Esophagus (tissue), 2 donors: Measurements from ENCODE around the gene ASIC2. TPM values are rescaled to one million over a fixed set of nuclear protein-coding genes. Genes with fewer than 3 reads are reported as not detected.

Experiments used
- H3K27ac ChIP-seq, 2 donors: one replicate each; pipeline ENCODE4 v1.5.1; 2013; ENCODE audit warnings: low read depth in 2 of 2, mild to moderate bottlenecking in 2 of 2, inconsistent platforms in 1 of 2, low read length in 1 of 2, moderate library complexity in 1 of 2
- H3K27me3 ChIP-seq, 2 donors: one replicate each; pipeline ENCODE4 v1.6.1; 2013; ENCODE audit warnings: low read length in 2 of 2, control low read depth in 1 of 2, mild to moderate bottlenecking in 1 of 2; ENCODE audit not compliant: insufficient read depth in 2 of 2, control insufficient read depth in 1 of 2
- H3K36me3 ChIP-seq, 2 donors: one replicate each; pipeline ENCODE4 v1.6.1; 2013; ENCODE audit warnings: low read length in 1 of 2; ENCODE audit not compliant: control insufficient read depth in 2 of 2, insufficient read depth in 2 of 2
- H3K4me1 ChIP-seq, 2 donors: one replicate each; pipeline ENCODE4 v1.6.1; 2013; ENCODE audit warnings: low read length in 1 of 2; ENCODE audit not compliant: control insufficient read depth in 2 of 2, insufficient read depth in 2 of 2
- H3K4me3 ChIP-seq, 2 donors: one replicate each; pipeline ENCODE4 v1.5.1; 2013; ENCODE audit warnings: low read length in 2 of 2, mild to moderate bottlenecking in 2 of 2, low read depth in 1 of 2, moderate library complexity in 1 of 2
- H3K9me3 ChIP-seq, 2 donors: one replicate each; pipeline ENCODE4 v1.6.1; 2013; ENCODE audit warnings: mild to moderate bottlenecking in 2 of 2, low read depth in 1 of 2, low read length in 1 of 2, moderate library complexity in 1 of 2; ENCODE audit not compliant: control insufficient read depth in 2 of 2, insufficient read depth in 1 of 2
- WGBS, 2 donors: extraction: QIAGEN DNeasy Blood & Tissue Kit; methylation state at CpG; one replicate each; pipeline ENCODE4 v1.1.7; 2013; 5-methylcytosine and 5-hydroxymethylcytosine counted together
- polyA plus RNA-seq, 2 donors: library from polyadenylated mRNA; stranded (reverse); fragments of 200-250 nt; gene quantifications; one replicate each; pipeline ENCODE4 v1.2.3, GENCODE V29; 2013
- donor health status: healthy with polysubstance abuse.
- donor health status: Bipolar disorder and iron deficiency.

Gene ASIC2
- polyA plus RNA-seq, 2 donors, result not detected

- Histone ChIP-seq H3K4me1 (no peaks in the 10 kb centered on the region), H3K4me3 (no peak overlapping the region), H3K36me3 (no peaks in the 10 kb centered on the region), H3K9me3 (peaks cover 0 to 1% of the 10 kb centered on the region in 2 donors), H3K27ac (no peak overlapping the region), H3K27me3 (no peaks in the 10 kb centered on the region)
- 61 to 62% methylated on average over 12 of the region's 12 CpGs for WGBS, 2 donors
These were observed 271.2 kb downstream of the ASIC2 start for GRCh38 chr17:33021731-33022408.

GRCh38 chr17:33019161-33019890 lies 273.8 kb downstream of the ASIC2 start:
- H3K4me3 ChIP-seq, result no peak overlapping the region
- no peaks in the 10 kb centered on the region for H3K4me1 ChIP-seq
- H3K9me3 ChIP-seq, result peaks cover 0 to 1% of the 10 kb centered on the region in 2 donors
- H3K27ac ChIP-seq, result no peak overlapping the region
- WGBS, 2 donors, result 85 to 88% methylated on average over 17 of the region's 17 CpGs
- H3K36me3 ChIP-seq, result no peaks in the 10 kb centered on the region
- H3K27me3 ChIP-seq, result no peaks in the 10 kb centered on the region

DNA sequence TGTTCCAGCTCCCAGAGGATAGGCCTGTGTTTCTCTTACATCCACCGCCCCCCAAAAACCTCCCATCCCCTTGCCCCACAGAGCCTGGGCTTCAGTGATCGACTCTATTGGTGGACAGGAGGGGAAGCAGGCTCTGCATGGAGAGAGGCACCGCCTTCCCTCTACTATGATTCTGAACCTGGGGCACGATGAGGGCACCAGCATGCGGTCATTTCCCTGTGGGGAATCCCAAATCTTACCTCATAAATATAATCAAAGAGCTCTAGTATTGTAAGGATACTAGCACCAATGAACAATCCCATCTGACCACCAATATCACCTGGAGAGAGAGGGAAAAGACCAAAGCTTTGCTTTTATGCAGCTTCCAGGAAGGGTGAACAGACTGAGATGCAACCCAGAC lies 275.7 kb downstream of the ASIC2 start:
- Histone ChIP-seq H3K27me3 (no peaks in the 10 kb centered on the region), H3K27ac (no peak overlapping the region), H3K4me1 (no peaks in the 10 kb centered on the region), H3K36me3 (no peaks in the 10 kb centered on the region), H3K9me3 (peaks cover 0 to 1% of the 10 kb centered on the region in 2 donors), H3K4me3 (no peak overlapping the region)
- WGBS, 2 donors, result 93% methylated on average over 5 of the region's 5 CpGs

DNA sequence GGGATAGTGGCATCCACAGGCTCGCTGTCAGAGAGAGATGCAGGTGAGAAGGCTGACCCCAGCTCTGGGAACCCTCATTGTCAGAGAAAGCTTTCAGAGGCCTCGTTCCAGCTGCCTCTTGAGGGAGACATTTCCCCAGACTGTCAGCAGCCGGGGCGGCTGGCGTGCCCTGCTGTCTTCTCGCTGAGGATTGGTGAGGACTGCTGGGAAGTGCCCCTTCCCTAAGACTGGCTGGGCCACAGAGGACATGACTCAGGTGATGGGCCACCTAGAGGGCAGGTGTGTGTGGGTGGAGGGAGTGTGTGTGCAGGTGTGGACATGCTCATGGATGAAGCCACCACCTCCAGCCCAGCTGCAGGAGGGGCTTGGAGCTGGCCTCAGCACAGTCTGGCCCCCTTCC lies 276.2 kb downstream of the ASIC2 start:
- no peaks in the 10 kb centered on the region for H3K36me3 ChIP-seq
- H3K4me3 ChIP-seq, result no peak overlapping the region
- WGBS, 2 donors, result 79 to 87% methylated on average over 6 of the region's 6 CpGs
- H3K27ac ChIP-seq, result no peak overlapping the region
- H3K4me1 ChIP-seq, result no peaks in the 10 kb centered on the region
- H3K9me3 ChIP-seq, result peaks cover 0 to 1% of the 10 kb centered on the region in 2 donors
- H3K27me3 ChIP-seq, result no peaks in the 10 kb centered on the region

DNA sequence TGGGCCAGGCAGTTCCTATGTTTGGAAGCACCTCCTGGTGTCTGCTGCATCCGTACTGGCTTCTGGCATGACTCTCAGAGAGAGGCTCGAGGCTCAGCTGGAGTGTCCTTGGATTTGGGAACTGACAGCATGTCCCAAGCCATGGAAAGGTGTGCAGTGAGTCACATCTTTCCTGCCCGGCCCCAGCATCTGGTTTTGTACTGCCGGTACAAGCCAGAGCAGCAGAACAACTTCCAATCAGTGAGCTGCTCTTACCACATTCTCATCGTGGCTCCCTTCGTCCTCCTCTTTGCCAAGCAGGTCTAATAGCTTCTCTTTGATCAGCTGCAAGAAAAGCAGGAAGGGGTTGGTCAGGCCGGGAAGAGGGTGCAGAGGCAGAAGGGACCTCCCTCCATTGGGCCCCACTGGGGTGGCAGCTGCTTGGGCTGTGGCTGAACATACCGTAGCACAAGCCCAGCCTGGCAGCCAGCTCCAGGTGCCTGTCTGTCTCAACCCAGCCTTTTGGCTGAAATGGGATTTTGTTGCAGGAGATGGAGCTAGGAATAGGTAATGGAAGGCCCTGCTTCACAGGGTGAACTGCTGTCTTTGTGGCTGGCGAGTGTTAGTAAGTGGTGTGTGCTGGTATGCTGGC lies 277.3 kb downstream of the ASIC2 start:
- H3K27me3 ChIP-seq, result no peaks in the 10 kb centered on the region

DNA sequence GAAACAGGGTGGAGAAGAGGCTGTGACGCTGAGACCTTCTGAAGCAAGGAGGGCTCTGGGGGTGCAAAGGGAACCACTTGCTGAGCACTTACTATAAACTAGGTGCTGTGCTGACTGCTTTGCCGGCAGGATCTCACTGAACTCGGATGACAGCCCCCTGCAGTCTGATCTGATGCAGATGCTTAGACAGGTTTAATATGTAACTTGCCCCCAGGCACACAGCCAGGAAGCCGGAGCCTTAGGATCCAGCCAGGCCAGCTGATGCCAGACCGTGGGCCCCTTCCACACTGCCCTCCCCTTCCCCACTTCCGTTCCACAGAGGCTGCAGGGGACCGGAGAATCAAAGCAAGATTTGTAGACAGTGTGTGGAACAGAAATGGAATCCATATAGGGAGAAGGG lies 278.3 kb downstream of the ASIC2 start:
- H3K27me3 ChIP-seq, result no peaks in the 10 kb centered on the region
- H3K9me3 ChIP-seq, result peaks cover 0 to 1% of the 10 kb centered on the region in 2 donors
- WGBS, 2 donors, result 47 to 62% methylated on average over 7 of the region's 7 CpGs
- H3K4me3 ChIP-seq, result no peak overlapping the region
- H3K36me3 ChIP-seq, result no peaks in the 10 kb centered on the region
- H3K4me1 ChIP-seq, result no peaks in the 10 kb centered on the region
- no peak overlapping the region for H3K27ac ChIP-seq

More for the DNA sequence above, 277.3 kb downstream of the ASIC2 start:
- 60 to 61% methylated on average over 9 of the region's 9 CpGs for WGBS, 2 donors
- no peaks in the 10 kb centered on the region for H3K4me1 ChIP-seq
- peaks cover 0 to 1% of the 10 kb centered on the region in 2 donors for H3K9me3 ChIP-seq
- H3K36me3 ChIP-seq, result no peaks in the 10 kb centered on the region
- no peak overlapping the region for H3K27ac ChIP-seq
- no peak overlapping the region for H3K4me3 ChIP-seq

DNA sequence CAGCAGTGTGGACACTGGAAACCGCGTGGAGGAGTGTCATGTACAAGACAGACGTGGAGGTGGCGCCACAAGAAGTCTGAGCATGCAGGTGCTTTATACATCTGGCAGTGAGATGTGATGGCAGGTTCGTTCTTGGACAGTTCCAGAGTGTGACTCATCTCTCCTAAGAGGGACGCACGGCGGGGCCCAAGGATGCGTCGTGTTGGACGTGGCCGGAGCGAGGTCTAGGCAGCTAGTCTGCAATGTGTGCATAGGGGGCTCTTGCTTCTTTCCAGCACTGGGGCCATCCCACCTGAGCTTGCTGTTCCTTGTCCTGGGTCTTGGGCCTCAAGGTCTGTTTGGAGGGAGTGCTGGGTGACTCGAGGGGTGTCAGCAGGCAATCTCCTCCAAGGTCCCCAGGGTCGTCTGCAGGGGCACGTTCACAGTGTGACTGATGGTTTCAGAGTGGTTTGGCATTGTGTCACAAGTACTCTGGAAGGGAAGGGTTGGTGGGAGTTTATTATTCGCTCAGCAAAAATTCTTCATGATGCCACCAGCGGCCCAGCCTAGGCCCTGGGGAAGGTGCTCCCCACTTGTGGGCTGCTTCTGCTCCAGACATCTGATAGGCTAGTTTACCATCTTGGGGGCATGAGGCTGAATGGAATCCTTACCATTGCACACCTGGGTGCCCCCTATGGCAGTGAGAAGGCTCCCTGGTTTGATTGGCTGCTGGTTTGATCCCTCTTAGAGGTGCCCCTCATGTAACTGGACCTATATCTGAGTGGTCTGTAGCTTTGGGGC lies 279.3 kb downstream of the ASIC2 start:
- no peaks in the 10 kb centered on the region for H3K4me1 ChIP-seq
- H3K9me3 ChIP-seq, result no peaks in the 10 kb centered on the region
- WGBS, 2 donors, result 73 to 82% methylated on average over 18 of the region's 18 CpGs
- H3K27ac ChIP-seq, result no peak overlapping the region
- H3K36me3 ChIP-seq, result no peaks in the 10 kb centered on the region
- no peak overlapping the region for H3K4me3 ChIP-seq
- H3K27me3 ChIP-seq, result no peaks in the 10 kb centered on the region

GRCh38 chr17:33012522-33013033 lies 280.5 kb downstream of the ASIC2 start:
- H3K27ac ChIP-seq, result no peak overlapping the region
- no peak overlapping the region for H3K4me3 ChIP-seq
- H3K9me3 ChIP-seq, result no peaks in the 10 kb centered on the region
- WGBS, 2 donors, result 59 to 66% methylated on average over 8 of the region's 8 CpGs
- no peaks in the 10 kb centered on the region for H3K36me3 ChIP-seq
- H3K4me1 ChIP-seq, result no peaks in the 10 kb centered on the region
- H3K27me3 ChIP-seq, result no peaks in the 10 kb centered on the region

GRCh38 chr17:33009636-33010035 lies 283.5 kb downstream of the ASIC2 start:
- Histone ChIP-seq H3K36me3 (no peaks in the 10 kb centered on the region), H3K4me3 (no peak overlapping the region), H3K4me1 (no peaks in the 10 kb centered on the region), H3K27me3 (no peaks in the 10 kb centered on the region), H3K27ac (no peak overlapping the region), H3K9me3 (no peaks in the 10 kb centered on the region)
- 83 to 89% methylated on average over 9 of the region's 9 CpGs for WGBS, 2 donors
